NCI-H524 treated with DMSO at 0.1 percent for 48 hours (cell line): ENCODE results near the gene SUPT4H1.
"Not testable (repeated sequence)": the region's sequence is repeated elsewhere in the genome, so short reads cannot be mapped to it uniquely, and the experiment has no call there.

Source experiments
- DNase-seq: peaks from one replicate; lab custom pipeline; 2025; lab: John Stamatoyannopoulos, UW

SUPT4H1 gene

DNA sequence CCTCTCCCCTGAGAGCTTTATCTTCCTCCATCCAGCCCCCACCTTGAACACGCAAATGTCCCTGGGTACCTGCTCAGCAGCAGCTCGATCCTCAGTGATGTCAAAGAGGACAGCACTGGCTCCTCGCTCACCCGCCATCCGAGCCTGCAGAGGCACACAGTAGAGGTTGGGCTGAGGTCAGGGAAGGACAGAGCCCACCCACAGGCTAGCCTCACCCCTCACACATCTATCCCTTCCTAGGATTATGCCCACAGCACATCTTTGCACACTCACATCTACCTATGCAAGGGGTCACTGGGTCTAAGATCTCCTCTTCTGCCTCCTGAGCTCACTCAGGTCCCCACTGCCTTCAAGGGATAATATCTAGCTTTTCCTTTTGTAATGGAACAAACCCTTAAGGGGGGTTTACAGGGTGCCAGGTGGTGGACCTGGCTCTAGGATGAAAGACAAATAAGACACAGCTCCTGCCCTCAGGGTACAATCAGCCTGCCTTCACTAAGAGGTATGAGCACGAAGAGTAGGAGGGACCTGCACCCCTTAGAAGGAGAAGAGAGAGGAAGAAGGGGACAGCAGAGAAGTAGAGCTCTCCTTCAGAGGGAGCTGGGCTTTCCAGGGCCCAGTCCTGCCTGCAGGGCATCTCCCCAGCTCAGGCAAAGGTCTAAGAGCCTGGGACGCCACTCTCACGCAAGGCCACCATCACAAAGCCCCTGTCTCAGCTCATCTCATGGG, 11.6 kb upstream of the SUPT4H1 start:
- DNase-seq, result no peak

DNA sequence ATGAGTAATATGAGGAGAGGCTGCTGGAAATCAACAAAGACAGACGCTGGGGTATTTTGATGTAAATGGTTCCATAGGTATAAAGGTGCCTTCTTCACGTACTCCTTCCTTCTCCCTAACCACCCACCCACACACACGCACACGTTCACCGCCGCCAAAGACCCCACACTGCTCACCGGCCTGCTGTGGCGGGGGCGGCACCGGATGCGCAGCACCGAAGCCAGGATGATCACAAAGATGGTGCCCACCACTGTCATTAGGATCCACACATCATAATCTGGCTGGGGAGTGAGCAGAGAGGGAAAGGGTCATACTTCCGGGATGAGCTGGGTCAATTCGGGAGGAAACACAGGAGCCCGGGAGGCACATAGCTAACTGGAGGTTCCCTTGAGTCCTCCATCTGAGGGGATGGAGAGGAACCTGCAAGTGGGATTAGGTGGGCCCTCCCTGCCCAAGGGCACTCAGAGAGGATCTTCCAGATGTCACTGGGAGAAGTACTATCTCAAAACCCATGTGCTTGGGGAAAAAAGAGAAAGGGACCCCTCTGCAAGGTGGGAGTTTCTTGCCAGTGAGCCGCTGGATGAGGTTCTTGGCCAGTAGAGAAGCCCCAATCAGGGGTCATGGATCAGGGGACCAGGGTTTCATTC, 10.5 kb upstream of the SUPT4H1 start:
- DNase-seq, result no peak

DNA sequence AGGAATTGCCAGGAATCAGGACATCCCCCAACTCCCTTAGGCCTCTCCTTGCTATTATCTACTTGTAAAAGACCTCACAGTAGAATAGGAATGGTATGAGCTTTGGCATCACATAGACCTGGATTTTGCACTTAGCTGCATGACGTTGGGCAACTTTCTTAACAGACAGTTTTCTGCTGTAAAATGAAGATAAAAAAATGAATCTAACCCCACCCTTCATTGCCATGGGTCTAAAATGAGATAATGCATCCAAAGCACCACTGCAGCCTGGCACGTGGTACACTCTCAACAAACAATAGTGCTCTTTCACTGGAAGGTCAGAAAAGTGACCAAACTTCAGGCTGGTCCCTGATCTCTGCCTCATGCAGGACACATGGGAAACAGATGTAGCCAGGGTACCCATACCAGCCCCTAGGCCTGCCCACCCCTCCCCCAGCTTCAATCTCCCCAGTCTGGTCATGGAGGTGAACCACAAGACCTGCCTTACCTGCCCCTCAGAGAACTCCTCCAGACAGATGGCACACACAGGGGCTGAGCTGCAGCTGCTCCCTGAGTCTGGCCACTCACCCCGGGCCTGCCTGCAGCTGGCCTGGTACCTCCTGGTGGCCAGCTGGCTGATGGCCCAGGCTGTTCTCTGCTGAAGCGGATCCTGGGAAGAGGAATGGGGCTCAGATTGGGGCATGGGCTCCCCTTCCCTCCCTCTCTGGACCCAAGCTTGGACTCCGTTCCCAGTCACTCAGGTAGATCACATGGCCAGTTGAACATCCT, 8.5 kb upstream of the SUPT4H1 start:
- no peak for DNase-seq

DNA sequence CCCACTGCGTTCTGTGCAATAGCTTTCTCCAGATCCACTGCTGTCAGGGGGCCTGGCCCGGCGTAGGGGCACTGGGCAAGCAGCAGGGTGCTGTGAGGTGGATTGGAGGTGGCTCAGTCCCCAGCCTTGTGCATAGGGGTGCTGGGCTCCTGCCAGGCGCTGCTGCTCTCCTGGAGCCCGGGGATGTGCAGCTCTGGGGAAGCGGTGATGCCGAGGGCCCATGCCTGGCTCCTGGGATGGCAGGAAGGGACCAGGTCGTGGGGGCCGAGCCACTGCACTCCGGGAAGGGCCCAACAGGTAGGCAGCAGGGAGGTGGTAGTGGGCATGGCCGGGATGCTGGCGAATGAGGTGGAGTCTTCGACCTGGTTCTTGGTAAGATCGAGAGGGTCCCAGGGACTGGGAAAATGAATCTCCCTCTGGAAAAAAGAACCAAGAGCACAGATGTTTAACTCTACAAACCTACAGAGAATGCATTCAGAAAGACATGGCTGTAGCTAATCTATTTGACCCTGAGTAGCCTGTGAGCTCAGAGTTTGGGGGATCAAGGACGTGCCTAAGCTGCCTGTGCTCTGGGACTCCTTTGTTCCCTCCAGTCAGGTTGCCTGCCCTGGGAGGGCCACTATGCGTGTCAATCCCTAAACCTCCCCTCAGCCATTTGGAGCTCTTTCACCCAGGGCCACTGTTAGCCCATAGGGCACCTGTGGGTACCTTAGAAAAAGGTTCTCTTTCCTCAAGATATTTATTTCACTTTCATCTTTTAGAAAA, 6.6 kb upstream of the SUPT4H1 start:
- DNase-seq, result no peak

DNA sequence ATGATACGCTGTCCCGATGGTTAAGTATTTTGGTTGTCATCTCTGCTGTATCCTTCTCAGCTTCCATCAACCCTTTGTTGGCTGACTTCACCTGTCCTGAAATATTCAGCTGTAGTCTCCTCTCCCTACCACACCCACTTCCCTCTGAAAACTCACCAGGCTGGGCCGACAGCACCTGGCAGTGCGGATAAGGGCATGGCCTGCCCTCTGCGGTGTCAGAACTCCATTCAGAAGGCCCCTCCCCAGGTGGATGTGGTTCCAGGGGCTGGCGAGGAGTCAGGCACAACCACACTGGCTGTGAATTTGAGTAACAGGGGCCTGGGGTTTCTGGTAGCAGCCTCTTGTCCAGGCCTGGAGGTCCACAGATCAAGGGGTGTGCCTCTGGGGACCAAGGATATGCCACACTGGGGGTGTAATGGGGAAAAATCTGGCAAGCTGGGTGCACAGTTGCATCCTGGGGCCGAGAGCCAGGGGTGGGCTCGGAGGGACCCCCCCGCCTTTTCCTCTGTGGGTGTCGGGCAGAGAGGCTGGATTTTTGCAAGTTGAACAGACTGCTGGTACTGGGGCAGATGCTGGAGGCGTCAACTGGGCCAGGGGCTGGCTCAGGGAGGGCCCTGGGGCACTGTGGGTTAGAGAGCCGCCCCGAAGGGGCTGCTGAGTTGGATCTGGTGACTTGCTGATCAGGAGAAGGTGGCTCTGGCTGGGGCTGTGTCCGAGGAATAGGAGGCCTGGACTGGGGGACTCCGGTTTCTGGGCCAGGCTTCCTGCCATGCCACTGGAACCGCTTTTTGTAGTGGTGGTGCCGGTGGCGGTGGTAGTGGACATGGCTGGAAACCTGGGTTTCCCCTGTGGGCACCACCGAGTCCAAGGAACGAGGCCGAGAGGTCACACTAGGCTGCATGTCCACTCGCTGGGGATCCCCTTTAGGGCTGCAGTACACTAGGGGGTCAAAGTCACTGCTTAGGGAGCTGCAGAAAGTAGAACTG, 5.6 kb upstream of the SUPT4H1 start:
- no peak for DNase-seq

DNA sequence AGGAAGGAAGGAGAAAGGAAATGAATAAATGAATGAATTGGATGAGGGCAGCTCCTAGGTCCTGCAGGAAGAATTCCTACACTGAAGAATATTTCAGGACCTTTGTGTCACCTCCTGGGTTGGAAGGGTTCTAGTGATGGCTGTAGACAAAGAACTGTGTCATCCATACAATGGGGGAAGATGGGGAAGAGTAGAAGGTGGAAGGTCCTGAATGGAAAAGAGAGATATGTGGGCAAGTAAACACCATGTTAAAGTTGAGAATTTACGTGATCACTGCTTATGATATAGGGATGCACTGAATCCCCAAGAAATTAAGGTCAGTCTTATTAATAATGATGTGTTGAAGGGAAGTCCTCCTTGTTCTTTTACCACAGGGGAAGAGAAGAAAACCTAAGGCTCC, 4.2 kb upstream of the SUPT4H1 start:
- no peak for DNase-seq

DNA sequence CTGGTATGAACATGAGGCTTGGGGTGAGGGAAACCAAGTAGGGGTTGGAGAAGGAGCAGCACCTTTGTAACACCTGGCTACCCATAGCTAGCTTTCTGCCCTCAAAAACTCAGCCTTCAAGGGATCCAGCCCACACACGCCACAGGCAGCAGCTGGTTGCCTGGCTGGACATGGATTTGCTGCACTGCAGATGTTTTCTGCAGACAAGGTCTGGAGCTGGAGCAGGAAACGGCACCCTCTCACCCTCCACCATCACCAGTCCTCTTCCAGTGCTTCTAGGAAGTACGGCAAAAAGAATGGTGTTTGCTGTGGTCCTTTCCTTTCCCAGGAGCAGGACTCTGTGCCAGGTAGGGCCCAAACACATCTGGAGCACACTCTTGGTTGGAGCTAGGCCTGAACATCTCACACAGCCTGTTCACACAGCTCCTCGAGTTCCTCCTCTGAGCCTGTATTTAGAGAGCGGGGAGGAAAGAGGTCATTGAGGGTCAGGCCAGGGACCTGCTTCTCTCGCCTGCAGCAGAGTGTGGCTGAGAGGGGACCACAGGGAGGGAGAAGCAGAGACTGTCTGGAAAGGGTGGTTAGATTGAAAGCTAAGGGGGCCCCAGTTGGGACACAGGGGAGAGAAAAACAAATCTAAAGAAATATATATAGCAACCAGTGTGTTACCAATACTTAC, 2.7 kb upstream of the SUPT4H1 start:
- DNase-seq, result no peak

DNA sequence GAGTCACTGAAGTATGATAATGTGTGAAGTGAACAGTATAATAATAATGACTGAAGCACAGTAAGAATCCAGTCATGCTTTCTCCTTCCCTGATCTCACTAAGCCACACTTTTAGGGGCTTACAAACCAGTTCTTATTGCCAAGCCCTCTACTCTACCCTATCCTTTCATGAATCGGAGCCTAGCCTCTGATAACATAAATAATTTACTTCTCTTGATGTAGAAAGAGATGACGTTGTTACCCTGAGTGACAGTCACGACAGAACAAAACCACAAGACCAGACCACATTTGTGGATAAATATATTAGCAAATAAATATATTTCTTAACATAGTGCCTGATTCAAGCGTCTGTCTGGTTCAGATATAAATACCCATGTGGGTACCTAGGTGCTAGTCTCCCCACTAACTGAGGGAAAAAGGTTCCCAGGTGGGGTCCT, 1.4 kb upstream of the SUPT4H1 start:
- DNase-seq, result no peak

DNA sequence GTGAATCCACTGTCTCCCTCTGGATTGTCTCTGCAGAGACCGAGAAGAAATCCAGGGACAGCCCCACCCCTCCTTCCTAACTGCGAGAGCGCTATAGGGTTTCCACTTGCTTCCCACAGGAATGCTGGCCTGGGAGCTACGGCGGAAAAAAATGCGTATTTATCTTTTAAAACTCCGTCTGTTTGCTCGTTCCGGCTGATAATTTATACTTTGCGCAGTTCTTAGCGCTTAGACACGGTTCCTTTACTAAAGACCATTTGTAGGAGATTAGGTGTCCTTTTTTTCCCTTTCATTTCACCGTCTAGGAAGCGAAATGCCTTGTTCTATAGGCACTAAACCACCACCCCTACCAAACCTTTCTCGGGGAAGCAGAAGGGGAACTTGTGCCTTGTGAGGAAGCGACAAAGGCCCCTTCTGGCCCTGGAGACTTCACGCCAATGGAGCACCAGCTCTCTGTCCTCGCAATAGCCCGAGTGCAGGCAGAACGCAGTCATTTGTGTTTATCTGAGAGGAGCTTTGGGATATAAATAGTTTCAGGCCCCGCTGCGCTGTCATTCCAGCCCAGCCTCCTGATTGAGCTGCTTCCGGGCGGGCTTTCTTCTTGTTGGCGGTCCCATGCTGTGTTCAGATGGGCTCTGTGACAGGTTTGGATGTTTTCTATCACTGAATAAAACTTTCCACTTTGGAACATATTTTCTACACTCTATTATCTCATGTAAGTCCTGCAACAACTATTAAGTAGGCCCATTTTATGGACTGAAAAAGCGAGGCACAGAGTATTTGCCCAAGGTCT, 791 bp upstream of the SUPT4H1 start:
- no peak for DNase-seq

DNA sequence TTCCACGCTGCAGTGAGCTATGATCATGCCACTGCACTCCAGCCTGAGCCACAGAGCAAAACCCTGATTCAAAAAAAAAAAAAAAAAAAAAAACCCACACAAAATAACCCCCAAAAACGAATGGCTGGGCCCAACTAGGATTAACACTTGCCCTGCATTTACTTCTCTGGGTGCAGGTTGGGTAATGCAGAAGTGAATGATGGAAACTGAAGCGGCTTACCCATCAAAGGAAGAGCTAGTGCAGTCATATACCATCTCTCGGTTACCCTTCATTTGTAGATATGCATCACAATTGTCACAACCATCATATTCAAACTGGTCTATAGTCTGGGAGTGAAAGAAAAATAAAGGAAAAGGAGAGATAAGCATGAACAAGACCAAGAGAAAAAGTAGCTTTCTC, 819 bp downstream of the SUPT4H1 start:
- DNase-seq, result no peak

DNA sequence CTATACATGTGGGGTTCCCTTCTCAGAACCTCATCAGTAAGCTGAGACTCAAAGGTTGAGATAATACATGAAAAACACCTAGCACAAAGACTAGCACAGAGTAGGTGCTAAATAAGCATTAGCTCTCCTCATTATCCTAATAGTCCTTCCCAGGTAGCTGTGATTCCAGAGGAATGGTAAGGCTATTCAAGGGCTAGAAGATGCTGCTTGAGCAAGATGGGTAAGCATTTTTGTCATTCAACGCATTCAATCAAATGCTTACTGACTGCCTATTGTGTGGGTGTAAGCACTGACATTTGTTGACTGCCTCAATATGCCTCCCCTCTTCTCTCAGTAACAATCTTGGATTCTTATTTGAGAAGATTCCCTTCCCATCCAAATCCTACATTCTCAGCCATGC, 4.0 kb downstream of the SUPT4H1 start:
- DNase-seq, result no peak

DNA sequence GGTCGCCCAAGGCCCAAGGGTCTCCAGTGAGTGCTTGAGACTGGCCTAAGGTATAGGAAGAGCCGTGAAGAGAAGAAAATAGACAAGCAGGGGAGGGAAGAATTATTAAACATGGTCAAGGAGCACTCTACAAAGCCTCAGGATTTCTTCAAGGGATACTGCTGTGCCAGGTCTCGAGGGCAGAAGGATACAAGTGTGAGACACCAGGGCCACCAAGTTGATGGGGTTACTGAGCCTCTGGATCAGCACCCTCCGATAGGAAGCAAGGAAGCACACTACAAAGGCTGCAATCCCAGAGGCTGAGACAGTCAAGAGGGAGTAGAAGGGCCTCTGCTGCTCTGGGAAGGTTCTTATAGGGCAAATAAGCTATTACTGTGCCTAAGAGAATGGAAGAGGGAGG, 6.5 kb downstream of the SUPT4H1 start:
- no peak for DNase-seq

DNA sequence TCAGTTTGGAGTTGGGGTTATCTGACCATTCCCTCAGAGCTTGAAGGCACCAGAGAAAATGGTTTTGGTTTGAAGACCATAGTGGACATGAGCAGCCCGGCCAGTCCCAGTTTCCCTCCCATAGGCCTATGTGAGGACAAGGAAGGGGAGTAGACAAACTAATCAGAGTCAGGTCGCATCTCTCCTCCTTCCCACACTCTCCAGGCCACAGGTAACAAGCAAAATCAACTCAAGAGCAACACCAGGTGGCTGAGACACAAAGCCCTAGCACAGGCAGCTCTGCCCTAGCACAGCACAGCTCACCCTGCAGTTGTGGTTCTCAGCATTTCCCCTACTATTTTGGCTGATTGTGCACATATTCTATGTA, 7.2 kb downstream of the SUPT4H1 start:
- no peak for DNase-seq

DNA sequence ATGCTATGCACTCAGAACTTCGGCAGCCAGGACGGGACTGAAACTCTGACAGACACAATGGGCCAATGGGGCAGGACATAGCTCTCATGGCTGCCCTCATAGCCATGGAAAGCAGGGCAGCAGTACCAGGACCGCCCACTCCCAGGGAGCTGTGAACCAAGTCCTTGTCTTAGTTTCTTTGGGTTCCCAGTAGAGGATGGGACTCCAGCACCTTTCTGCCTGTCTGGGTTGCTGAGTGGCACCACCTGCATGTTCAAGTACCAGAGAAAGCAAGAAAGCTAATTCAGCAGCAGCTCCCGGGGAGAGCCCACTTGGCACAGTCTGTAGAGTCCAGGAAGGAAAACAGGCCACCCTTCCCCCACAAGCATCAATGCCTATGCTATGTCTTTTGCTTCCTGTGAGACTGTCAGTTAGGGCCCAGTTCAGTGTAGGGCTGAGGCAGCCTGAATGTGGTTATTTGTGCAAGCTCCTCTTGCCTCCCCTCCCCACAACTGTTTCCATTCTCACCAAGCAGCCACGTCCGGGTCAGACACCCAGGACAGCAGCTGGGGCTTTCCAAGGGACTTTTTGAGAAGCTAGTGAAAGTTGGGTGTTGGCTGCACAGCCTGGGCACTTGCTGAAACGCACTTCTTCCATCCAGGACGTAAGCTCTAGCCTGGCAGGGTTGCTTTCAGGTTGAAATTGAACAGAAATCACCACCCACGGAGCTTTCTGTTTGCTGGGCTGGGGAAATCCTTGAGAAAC, 7.8 kb downstream of the SUPT4H1 start:
- DNase-seq, result no peak

DNA sequence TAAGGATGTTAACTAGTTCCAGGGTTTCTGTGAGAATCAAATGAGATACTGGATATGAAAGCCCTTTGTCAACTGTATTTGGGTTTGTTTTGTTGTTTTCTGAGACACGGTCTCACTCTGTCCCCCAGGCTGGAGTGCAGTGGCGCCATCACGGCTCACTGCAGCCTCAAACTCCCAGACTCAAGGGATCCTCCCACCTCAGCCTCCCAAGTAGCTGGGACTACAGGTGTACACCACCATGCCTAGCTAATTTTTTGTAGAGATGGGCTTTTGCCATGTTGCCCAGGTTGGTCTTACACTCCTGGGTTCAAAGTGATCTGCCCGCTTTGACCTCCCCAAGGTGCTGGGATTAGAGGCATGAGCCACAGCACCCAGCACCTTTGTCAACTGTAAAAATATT, 8.9 kb downstream of the SUPT4H1 start:
- no peak for DNase-seq

DNA sequence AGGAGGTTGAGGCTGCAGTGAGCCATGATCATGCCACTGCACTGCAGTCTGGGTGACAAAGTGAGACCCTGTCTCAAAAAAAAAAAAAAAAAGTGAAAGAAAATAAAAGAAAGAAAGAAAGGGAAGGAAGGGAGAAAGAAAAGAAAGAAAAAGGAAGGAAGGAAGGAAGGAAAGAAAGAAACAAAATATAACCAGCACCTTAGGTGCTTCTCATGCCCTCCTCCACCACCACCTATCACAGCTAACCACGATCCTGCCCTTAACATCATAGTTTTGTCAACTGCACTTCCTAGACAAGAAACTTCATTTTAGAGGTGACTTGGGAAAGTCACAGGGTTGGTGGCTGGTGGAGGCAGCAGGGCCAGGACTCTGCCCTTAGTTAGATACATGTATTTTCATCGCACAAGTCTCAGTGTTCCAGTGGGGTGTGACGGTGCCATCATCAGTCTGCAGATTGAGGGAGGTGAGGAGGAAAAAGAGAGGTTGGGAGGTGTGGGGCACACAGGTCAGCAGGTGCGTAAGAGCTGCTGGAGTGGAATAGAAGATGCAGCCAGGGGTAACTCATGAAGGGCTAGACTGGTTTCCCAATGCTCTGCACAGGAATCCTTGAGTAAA, 10.0 kb downstream of the SUPT4H1 start:
- no peak for DNase-seq

DNA sequence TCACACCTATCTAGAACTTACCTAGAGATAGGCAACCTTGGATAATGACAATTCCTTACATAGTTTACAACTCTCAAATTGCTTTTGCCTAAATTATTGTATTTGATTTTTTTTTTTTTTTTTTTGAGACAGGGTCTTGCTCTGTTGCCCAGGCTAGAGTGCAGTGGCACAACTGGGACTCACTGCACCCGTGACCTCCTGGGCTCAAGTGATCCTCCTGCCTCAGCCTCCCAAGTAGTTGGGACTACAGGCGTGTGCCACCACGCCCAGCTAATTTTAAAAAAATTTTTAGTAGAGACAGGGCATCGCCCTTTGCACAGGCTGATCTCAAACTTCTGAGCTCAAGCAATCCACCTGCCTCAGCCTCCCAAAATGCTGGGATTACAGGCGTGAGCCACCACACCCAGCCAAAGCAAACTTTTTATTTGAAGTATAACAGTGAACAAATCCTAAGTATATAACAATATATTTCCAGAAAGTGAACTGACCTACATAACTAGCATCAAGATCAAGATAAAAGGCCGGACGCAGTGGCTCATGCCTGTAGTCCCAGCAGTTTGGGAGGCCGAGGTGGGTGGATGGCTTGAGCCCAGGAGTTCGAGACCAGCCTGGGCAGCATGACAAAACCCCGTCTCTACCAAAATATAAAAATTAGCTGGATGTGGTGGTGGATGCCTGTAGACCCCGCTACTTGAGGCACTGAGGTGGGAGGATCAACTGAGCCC, 10.7 kb downstream of the SUPT4H1 start:
- not testable (repeated sequence) for DNase-seq

DNA sequence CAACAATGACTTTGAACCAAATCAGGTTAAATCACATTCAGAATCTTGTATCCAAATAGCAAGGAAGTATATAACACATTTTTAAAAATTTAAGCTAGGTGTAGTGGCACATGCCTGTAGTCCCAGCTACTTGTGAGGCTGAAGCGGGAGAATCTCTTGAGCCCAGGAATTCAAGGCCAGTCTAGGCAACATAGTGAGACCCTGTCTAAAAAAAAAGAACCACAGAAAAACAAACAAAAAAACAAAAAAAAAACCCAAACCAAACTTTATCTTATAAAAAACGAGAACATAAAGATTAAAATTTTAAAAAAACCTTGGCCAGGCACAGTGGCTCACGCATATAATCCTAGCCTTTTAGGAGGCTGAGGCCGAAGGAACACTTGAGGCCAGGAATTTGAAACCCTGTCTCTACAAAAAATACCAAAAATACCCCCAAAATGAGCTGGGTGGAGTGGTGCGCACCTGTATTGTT, 11.6 kb downstream of the SUPT4H1 start:
- DNase-seq, result no peak
